Liver (tissue), 3 donors: ENCODE data around the gene MIDN.

Experiments
- FOXA1 ChIP-seq: IDR thresholded peaks from 2 replicates; pipeline ENCODE4 v1.6.1; 2016; ENCODE audit warnings: antibody characterized with exemption
- GABPA ChIP-seq, 2 donors: IDR thresholded peaks in 1 of 2; conservative IDR thresholded peaks in 1 of 2; 2 replicates each; pipeline ENCODE4 v1.6.1; 2016; ENCODE audit warnings: antibody characterized with exemption in 2 of 2, mild to moderate bottlenecking in 1 of 2, moderate library complexity in 1 of 2
- JUND ChIP-seq, 2 donors: IDR thresholded peaks; 2 replicates each; pipeline ENCODE4 v1.6.1; 2016; ENCODE audit warnings: antibody characterized with exemption in 2 of 2
- NR2F2 ChIP-seq: IDR thresholded peaks from 2 replicates; pipeline ENCODE4 v1.6.1; 2016; ENCODE audit warnings: antibody characterized with exemption
- RXRA ChIP-seq, 2 donors: IDR thresholded peaks; 2 replicates each; pipeline ENCODE4 v1.6.1; 2017 to 2018; ENCODE audit warnings: antibody characterized with exemption in 2 of 2, mild to moderate bottlenecking in 1 of 2
- SP1 ChIP-seq: IDR thresholded peaks from 2 replicates; pipeline ENCODE4 v1.6.1; 2018; ENCODE audit warnings: antibody characterized with exemption, mild to moderate bottlenecking
- TAF1 ChIP-seq: conservative IDR thresholded peaks from 2 replicates; pipeline ENCODE4 v1.6.1; 2016; ENCODE audit warnings: antibody characterized with exemption, mild to moderate bottlenecking
- TF ChIP-seq, protein P1 (sequence below): fragments of 150-350 bp; IDR thresholded peaks from 2 replicates; pipeline ENCODE4 v1.5.1; 2017; ENCODE audit warnings: improper control_type of control experiment, low read depth, low read length; ENCODE audit not compliant: missing input control
- TF ChIP-seq, protein P2 (sequence below): IDR thresholded peaks from 2 replicates; pipeline ENCODE4 v1.6.1; 2016; ENCODE audit warnings: antibody characterized with exemption
- TF ChIP-seq, protein P3 (sequence below): IDR thresholded peaks from 2 replicates; pipeline ENCODE4 v1.6.1; 2016; ENCODE audit warnings: antibody characterized with exemption
- donor health status: healthy.
- donor health status: healthy.

DNA sequence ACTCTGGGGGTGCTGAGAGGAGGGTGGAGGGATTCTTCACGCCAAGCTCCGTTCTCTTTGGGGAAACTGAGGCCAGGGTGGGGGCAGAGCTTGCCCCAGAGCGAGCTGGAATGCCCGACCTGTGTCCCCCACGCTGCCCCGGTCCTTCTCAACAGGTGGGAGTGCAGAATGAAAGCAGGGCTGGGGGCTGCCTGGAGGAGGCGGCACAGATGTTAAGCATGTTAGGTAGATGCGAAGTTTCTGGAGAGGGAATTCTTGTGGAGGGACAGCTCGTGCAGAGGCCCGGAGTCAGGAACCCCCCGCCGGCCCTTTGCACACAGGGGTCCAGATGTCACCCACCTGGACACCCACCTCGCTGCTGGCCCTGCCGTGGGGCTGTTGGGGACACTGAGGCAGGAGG lies 46.3 kb downstream of the MIDN start:
- TF ChIP-seq RXRA (IDR thresholded peaks at IDR 0.05) (no peak), NR2F2 (no peak), SP1 (no peak), TAF1 (no peak), JUND (IDR thresholded peaks at IDR 0.05) (no peak), GABPA (IDR thresholded peaks at IDR 0.05 in 1 of 2, conservative IDR thresholded peaks at IDR 0.05 in 1 of 2) (no peak), FOXA1 (no peak)
- TF ChIP-seq, protein P1, sequence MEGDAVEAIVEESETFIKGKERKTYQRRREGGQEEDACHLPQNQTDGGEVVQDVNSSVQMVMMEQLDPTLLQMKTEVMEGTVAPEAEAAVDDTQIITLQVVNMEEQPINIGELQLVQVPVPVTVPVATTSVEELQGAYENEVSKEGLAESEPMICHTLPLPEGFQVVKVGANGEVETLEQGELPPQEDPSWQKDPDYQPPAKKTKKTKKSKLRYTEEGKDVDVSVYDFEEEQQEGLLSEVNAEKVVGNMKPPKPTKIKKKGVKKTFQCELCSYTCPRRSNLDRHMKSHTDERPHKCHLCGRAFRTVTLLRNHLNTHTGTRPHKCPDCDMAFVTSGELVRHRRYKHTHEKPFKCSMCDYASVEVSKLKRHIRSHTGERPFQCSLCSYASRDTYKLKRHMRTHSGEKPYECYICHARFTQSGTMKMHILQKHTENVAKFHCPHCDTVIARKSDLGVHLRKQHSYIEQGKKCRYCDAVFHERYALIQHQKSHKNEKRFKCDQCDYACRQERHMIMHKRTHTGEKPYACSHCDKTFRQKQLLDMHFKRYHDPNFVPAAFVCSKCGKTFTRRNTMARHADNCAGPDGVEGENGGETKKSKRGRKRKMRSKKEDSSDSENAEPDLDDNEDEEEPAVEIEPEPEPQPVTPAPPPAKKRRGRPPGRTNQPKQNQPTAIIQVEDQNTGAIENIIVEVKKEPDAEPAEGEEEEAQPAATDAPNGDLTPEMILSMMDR = no peak
- TF ChIP-seq, protein P2, sequence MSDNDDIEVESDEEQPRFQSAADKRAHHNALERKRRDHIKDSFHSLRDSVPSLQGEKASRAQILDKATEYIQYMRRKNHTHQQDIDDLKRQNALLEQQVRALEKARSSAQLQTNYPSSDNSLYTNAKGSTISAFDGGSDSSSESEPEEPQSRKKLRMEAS = no peak
- TF ChIP-seq, protein P3, sequence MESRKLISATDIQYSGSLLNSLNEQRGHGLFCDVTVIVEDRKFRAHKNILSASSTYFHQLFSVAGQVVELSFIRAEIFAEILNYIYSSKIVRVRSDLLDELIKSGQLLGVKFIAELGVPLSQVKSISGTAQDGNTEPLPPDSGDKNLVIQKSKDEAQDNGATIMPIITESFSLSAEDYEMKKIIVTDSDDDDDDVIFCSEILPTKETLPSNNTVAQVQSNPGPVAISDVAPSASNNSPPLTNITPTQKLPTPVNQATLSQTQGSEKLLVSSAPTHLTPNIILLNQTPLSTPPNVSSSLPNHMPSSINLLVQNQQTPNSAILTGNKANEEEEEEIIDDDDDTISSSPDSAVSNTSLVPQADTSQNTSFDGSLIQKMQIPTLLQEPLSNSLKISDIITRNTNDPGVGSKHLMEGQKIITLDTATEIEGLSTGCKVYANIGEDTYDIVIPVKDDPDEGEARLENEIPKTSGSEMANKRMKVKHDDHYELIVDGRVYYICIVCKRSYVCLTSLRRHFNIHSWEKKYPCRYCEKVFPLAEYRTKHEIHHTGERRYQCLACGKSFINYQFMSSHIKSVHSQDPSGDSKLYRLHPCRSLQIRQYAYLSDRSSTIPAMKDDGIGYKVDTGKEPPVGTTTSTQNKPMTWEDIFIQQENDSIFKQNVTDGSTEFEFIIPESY = no peak
